WTC11 (cell line): ENCODE measurements around the gene LMAN2L. TPM values are rescaled to one million over a fixed set of nuclear protein-coding genes. Genes with fewer than 3 reads are reported as not detected.

Experiments used
- ATAC-seq: fragments of 200-7000 bp; cut with Tn5 transposase; 2 replicates; pipeline ENCODE4 v1.10.0; 2021; ENCODE audit warnings: mild to moderate bottlenecking, moderate library complexity
- CTCF ChIA-PET: fragments of 300-600 bp; sonication (Branson Sonifier 250); formaldehyde crosslinking; loops from one replicate; lab custom pipeline; 2021; ENCODE audit warnings: antibody characterized with exemption; lab: Charles Lee
- POLR2A ChIA-PET: fragments of 350-600 bp; sonication (Branson Sonifier 250); formaldehyde crosslinking; loops from one replicate; lab custom pipeline; 2021; ENCODE audit warnings: antibody characterized with exemption; lab: Charles Lee
- DNase-seq: peaks from one replicate; pipeline ENCODE4 v3.0.0; 2021; ENCODE audit warnings: low spot score
- H3K27ac Mint-ChIP-seq: 2 replicates; pipeline ENCODE4 v1.8.0; 2021; ENCODE audit warnings: mixed read lengths
- H3K27me3 Mint-ChIP-seq: 2 replicates; pipeline ENCODE4 v1.8.0; 2021; ENCODE audit warnings: low read depth, mild to moderate bottlenecking, moderate library complexity, mixed read lengths
- H3K36me3 Mint-ChIP-seq: 2 replicates; pipeline ENCODE4 v1.8.0; 2021; ENCODE audit warnings: mixed read lengths
- H3K4me1 Mint-ChIP-seq: 2 replicates; pipeline ENCODE4 v1.8.0; 2022; ENCODE audit warnings: mixed read lengths
- H3K4me3 Mint-ChIP-seq: 2 replicates; pipeline ENCODE4 v1.8.0; 2021; ENCODE audit warnings: mild to moderate bottlenecking, moderate library complexity, mixed read lengths
- H3K9me3 Mint-ChIP-seq: 2 replicates; pipeline ENCODE4 v1.8.0; 2021; ENCODE audit warnings: mixed read lengths
- EMX1 ChIP-seq: fragments of 250-450 bp; sonication (Bioruptor Pico); IDR thresholded peaks from 2 replicates; pipeline ENCODE4 v1.8.0; 2021; ENCODE audit warnings: mild to moderate bottlenecking
- ESRRA ChIP-seq: sonication (generic); formaldehyde crosslinking; IDR thresholded peaks from 2 replicates; pipeline ENCODE4 v1.8.1; 2022; ENCODE audit warnings: mild to moderate bottlenecking, missing genetic modification reagents, borderline replicate concordance
- GABPB1 ChIP-seq: sonication (generic); formaldehyde crosslinking; IDR thresholded peaks from 2 replicates; pipeline ENCODE4 v1.8.1; 2023; ENCODE audit warnings: mild to moderate bottlenecking, missing genetic modification reagents
- GRHL2 ChIP-seq: fragments of 250-450 bp; sonication (Bioruptor Pico); IDR thresholded peaks from 2 replicates; pipeline ENCODE4 v1.8.0; 2022; ENCODE audit warnings: mild to moderate bottlenecking, moderate library complexity; ENCODE audit not compliant: insufficient replicate concordance, severe bottlenecking
- NR1H2 ChIP-seq: sonication (generic); formaldehyde crosslinking; IDR thresholded peaks from 2 replicates; pipeline ENCODE4 v1.9.0; 2021; ENCODE audit warnings: mild to moderate bottlenecking, moderate library complexity, missing genetic modification reagents
- OVOL2 ChIP-seq: fragments of 250-450 bp; sonication (Bioruptor Pico); IDR thresholded peaks from 2 replicates; pipeline ENCODE4 v1.9.0; 2021; ENCODE audit warnings: mild to moderate bottlenecking, borderline replicate concordance
- PRRX2 ChIP-seq: fragments of 250-450 bp; sonication (Bioruptor Pico); IDR thresholded peaks from 2 replicates; pipeline ENCODE4 v1.8.0; 2021; ENCODE audit warnings: mild to moderate bottlenecking
- TEAD1 ChIP-seq: sonication (generic); formaldehyde crosslinking; IDR thresholded peaks from 2 replicates; pipeline ENCODE4 v1.8.0; 2022; ENCODE audit warnings: mild to moderate bottlenecking, missing genetic modification reagents
- ZBTB21 ChIP-seq: sonication (generic); formaldehyde crosslinking; IDR thresholded peaks from 2 replicates; pipeline ENCODE4 v1.8.1; 2023; ENCODE audit warnings: mild to moderate bottlenecking, missing genetic modification reagents, borderline replicate concordance
- ZNF219 ChIP-seq: sonication (generic); formaldehyde crosslinking; IDR thresholded peaks from 2 replicates; pipeline ENCODE4 v1.8.0; 2023; ENCODE audit warnings: missing genetic modification reagents, mild to moderate bottlenecking, borderline replicate concordance
- ZNF263 ChIP-seq: sonication (generic); formaldehyde crosslinking; IDR thresholded peaks from 2 replicates; pipeline ENCODE4 v1.8.1; 2022; ENCODE audit warnings: low read depth, mild to moderate bottlenecking, moderate library complexity, missing genetic modification reagents
- total RNA-seq: library from RNA; stranded (reverse); gene quantifications from 3 replicates; pipeline ENCODE4 v1.2.3, GENCODE V29; 2021
- TF ChIP-seq, protein P1 (sequence below): fragments of 250-450 bp; sonication (Bioruptor Pico); IDR thresholded peaks from 2 replicates; pipeline ENCODE4 v2.1.2; 2022; ENCODE audit warnings: mild to moderate bottlenecking, moderate library complexity
- TF ChIP-seq, protein P2 (sequence below): sonication (generic); formaldehyde crosslinking; IDR thresholded peaks from 2 replicates; pipeline ENCODE4 v1.8.1; 2023; ENCODE audit warnings: mild to moderate bottlenecking, missing genetic modification reagents, borderline replicate concordance
- TF ChIP-seq, protein P3 (sequence below): fragments of 200-600 bp; IDR thresholded peaks from 2 replicates; pipeline ENCODE4 v1.8.0; 2022; ENCODE audit warnings: antibody characterized with exemption
- TF ChIP-seq, protein P4 (sequence below): sonication (generic); formaldehyde crosslinking; IDR thresholded peaks from 2 replicates; pipeline ENCODE4 v1.8.1; 2022; ENCODE audit warnings: missing genetic modification reagents, borderline replicate concordance
- TF ChIP-seq, protein P5 (sequence below): sonication (generic); formaldehyde crosslinking; IDR thresholded peaks from 2 replicates; pipeline ENCODE4 v1.8.1; 2022; ENCODE audit warnings: low read depth, mild to moderate bottlenecking, moderate library complexity, missing genetic modification reagents, borderline replicate concordance
- TF ChIP-seq, protein P6 (sequence below): fragments of 250-450 bp; sonication (Bioruptor Pico); IDR thresholded peaks from 2 replicates; pipeline ENCODE4 v1.8.0; 2021; ENCODE audit warnings: mild to moderate bottlenecking

The LMAN2L gene
- total RNA-seq, 1 experiment from 2014 or later: 13.5 TPM

DNA sequence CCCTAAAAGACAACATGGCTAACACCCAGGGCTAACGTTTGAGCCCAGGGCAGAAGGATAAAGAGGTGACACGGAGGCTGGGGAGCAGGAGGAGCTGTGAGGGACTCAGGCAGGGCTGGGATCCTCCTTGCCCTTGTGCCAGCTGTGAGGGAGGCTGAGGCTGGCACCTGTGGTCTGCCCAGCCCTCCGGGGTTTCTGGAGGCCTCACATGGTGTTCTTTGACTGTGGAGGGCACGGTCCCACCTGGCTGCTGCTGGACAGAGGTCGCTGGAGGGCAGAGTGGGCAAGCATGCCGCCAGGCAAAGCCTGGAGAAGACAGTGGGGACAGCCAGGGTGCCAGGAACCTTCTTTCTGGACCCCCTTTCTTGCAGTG lies 49.4 kb upstream of the LMAN2L start:
- POLR2A ChIA-PET: no interaction called here
- Mint-ChIP-seq H3K36me3 (no peaks in the 10 kb centered on the region), H3K27ac (peak overlapping the region; percentile 9; the same call in 1 of the 2 replicates)

DNA sequence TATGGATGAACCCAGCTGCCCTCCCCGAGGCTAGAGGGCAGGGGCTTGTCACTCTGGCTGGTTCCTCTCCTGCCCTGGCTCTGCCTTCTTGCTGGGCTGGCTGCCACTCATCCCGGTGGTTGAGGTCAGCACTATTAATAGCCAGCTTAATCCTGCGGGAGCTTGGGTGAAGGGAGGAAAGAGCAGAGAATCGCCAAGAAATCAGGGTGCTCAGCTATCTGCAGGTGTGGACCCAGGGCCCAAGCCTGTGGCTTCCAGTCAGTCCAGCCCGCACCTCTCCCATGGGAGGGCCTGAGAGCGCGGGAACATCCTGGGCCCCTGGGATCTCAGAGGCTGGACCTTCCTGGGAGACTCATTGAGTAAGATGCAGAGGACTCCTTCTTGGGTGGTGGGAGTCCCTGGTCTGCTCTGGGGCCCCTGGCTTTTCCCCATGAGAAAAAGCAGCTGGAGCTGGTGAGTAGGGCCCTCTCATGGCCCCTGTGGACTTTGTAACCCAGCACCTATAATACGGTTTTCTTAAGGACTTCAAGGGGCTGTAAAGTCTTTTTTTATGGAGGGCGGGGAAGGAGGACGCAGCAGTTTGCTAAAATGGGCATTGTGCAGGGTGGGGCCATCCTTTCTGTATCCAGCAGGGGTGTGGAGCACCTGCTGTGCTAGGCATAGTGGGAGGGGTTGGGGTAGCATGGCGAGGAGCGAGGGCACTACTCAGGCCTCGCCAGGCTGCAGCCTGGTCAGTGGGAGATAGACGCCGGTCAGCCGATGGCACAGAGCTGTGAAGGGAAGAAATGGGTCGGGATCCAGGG lies 48.8 kb upstream of the LMAN2L start:
- no peaks in the 10 kb centered on the region for H3K27me3 Mint-ChIP-seq
- H3K27ac Mint-ChIP-seq: peak overlapping the region; percentile 9; the same call in 1 of the 2 replicates

More for the DNA sequence above, 49.4 kb upstream of the LMAN2L start:
- CTCF ChIA-PET: interaction anchor here (0.9 kb wide), 1 partner anchor 12 kb away, joined by 3 read pairs; no protein-coding TSS in a partner anchor
- TF ChIP-seq, protein P1, sequence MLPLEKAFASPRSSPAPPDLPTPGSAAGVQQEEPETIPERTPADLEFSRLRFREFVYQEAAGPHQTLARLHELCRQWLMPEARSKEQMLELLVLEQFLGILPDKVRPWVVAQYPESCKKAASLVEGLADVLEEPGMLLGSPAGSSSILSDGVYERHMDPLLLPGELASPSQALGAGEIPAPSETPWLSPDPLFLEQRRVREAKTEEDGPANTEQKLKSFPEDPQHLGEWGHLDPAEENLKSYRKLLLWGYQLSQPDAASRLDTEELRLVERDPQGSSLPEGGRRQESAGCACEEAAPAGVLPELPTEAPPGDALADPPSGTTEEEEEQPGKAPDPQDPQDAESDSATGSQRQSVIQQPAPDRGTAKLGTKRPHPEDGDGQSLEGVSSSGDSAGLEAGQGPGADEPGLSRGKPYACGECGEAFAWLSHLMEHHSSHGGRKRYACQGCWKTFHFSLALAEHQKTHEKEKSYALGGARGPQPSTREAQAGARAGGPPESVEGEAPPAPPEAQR: no peak
- no peak for TF ChIP-seq NR1H2 (CRISPR knock-in tag)
- H3K27me3 Mint-ChIP-seq: no peaks in the 10 kb centered on the region
- DNase-seq (no peak), ATAC-seq (no peak)
- no peak overlapping the region for H3K4me3 Mint-ChIP-seq
- no peaks in the 10 kb centered on the region for H3K9me3 Mint-ChIP-seq
- H3K4me1 Mint-ChIP-seq: peaks cover 5% of the 10 kb centered on the region; the same call in 1 of the 2 replicates

DNA sequence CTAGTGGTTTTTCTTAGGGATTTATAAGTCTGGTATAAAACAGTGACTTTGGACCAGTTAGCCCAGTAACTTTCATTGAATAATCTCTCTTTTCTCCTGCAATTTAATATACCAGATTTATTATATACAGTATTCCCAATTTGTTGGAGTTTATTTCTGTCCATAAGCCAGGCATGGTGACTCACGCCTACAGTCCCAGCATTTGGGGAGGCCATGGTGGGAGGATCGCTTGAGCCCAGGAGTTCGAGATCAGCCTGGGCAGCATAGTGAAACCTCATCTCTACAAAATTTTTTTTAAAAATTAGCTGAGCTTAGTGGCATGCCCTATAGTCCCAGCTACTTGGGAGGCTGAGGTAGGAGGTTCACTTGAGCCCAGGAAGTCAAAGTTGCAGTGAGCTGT lies 47.5 kb upstream of the LMAN2L start:
- DNase-seq (no peak), ATAC-seq (no peak)
- H3K27ac Mint-ChIP-seq: no peak overlapping the region
- H3K27me3 Mint-ChIP-seq: no peaks in the 10 kb centered on the region
- 0 out of 2 replicates have a peak, but pooled peaks cover 2% of the 10 kb centered on the region for H3K4me1 Mint-ChIP-seq
- ChIA-PET CTCF (interaction anchor here (1.2 kb wide), 1 partner anchor 24 kb away, joined by 3 read pairs; no protein-coding TSS in a partner anchor), POLR2A (no interaction called here)
- H3K9me3 Mint-ChIP-seq: no peaks in the 10 kb centered on the region
- no peak overlapping the region for H3K4me3 Mint-ChIP-seq
- no peaks in the 10 kb centered on the region for H3K36me3 Mint-ChIP-seq
- TF ChIP-seq, protein P2, sequence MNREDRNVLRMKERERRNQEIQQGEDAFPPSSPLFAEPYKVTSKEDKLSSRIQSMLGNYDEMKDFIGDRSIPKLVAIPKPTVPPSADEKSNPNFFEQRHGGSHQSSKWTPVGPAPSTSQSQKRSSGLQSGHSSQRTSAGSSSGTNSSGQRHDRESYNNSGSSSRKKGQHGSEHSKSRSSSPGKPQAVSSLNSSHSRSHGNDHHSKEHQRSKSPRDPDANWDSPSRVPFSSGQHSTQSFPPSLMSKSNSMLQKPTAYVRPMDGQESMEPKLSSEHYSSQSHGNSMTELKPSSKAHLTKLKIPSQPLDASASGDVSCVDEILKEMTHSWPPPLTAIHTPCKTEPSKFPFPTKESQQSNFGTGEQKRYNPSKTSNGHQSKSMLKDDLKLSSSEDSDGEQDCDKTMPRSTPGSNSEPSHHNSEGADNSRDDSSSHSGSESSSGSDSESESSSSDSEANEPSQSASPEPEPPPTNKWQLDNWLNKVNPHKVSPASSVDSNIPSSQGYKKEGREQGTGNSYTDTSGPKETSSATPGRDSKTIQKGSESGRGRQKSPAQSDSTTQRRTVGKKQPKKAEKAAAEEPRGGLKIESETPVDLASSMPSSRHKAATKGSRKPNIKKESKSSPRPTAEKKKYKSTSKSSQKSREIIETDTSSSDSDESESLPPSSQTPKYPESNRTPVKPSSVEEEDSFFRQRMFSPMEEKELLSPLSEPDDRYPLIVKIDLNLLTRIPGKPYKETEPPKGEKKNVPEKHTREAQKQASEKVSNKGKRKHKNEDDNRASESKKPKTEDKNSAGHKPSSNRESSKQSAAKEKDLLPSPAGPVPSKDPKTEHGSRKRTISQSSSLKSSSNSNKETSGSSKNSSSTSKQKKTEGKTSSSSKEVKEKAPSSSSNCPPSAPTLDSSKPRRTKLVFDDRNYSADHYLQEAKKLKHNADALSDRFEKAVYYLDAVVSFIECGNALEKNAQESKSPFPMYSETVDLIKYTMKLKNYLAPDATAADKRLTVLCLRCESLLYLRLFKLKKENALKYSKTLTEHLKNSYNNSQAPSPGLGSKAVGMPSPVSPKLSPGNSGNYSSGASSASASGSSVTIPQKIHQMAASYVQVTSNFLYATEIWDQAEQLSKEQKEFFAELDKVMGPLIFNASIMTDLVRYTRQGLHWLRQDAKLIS: no peak
- TF ChIP-seq ZBTB21 (CRISPR knock-in tag): no peak
- no peak for TF ChIP-seq TEAD1 (CRISPR knock-in tag)
- TF ChIP-seq OVOL2: no peak
- TF ChIP-seq GABPB1 (CRISPR knock-in tag): no peak
- TF ChIP-seq ZNF263 (CRISPR knock-in tag): no peak

More for the DNA sequence above, 48.8 kb upstream of the LMAN2L start:
- Mint-ChIP-seq H3K36me3 (no peaks in the 10 kb centered on the region), H3K9me3 (no peaks in the 10 kb centered on the region), H3K4me3 (no peak overlapping the region), H3K4me1 (peaks cover 5% of the 10 kb centered on the region; the same call in 1 of the 2 replicates)
- POLR2A ChIA-PET: no interaction called here
- DNase-seq (no peak), ATAC-seq (no peak)
- TF ChIP-seq, protein P3, sequence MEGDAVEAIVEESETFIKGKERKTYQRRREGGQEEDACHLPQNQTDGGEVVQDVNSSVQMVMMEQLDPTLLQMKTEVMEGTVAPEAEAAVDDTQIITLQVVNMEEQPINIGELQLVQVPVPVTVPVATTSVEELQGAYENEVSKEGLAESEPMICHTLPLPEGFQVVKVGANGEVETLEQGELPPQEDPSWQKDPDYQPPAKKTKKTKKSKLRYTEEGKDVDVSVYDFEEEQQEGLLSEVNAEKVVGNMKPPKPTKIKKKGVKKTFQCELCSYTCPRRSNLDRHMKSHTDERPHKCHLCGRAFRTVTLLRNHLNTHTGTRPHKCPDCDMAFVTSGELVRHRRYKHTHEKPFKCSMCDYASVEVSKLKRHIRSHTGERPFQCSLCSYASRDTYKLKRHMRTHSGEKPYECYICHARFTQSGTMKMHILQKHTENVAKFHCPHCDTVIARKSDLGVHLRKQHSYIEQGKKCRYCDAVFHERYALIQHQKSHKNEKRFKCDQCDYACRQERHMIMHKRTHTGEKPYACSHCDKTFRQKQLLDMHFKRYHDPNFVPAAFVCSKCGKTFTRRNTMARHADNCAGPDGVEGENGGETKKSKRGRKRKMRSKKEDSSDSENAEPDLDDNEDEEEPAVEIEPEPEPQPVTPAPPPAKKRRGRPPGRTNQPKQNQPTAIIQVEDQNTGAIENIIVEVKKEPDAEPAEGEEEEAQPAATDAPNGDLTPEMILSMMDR: no peak
- TF ChIP-seq, protein P4, sequence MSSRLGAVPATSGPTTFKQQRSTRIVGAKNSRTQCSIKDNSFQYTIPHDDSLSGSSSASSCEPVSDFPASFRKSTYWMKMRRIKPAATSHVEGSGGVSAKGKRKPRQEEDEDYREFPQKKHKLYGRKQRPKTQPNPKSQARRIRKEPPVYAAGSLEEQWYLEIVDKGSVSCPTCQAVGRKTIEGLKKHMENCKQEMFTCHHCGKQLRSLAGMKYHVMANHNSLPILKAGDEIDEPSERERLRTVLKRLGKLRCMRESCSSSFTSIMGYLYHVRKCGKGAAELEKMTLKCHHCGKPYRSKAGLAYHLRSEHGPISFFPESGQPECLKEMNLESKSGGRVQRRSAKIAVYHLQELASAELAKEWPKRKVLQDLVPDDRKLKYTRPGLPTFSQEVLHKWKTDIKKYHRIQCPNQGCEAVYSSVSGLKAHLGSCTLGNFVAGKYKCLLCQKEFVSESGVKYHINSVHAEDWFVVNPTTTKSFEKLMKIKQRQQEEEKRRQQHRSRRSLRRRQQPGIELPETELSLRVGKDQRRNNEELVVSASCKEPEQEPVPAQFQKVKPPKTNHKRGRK: no peak
- no peak for TF ChIP-seq EMX1 (CRISPR knock-in tag)
- TF ChIP-seq ZNF219: no peak
- no peak for TF ChIP-seq PRRX2 (CRISPR knock-in tag)
- no peak for TF ChIP-seq GRHL2 (CRISPR knock-in tag)
- TF ChIP-seq ESRRA: no peak
- TF ChIP-seq, protein P5, sequence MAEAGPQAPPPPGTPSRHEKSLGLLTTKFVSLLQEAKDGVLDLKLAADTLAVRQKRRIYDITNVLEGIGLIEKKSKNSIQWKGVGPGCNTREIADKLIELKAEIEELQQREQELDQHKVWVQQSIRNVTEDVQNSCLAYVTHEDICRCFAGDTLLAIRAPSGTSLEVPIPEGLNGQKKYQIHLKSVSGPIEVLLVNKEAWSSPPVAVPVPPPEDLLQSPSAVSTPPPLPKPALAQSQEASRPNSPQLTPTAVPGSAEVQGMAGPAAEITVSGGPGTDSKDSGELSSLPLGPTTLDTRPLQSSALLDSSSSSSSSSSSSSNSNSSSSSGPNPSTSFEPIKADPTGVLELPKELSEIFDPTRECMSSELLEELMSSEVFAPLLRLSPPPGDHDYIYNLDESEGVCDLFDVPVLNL (CRISPR knock-in tag): no peak
- TF ChIP-seq, protein P6, sequence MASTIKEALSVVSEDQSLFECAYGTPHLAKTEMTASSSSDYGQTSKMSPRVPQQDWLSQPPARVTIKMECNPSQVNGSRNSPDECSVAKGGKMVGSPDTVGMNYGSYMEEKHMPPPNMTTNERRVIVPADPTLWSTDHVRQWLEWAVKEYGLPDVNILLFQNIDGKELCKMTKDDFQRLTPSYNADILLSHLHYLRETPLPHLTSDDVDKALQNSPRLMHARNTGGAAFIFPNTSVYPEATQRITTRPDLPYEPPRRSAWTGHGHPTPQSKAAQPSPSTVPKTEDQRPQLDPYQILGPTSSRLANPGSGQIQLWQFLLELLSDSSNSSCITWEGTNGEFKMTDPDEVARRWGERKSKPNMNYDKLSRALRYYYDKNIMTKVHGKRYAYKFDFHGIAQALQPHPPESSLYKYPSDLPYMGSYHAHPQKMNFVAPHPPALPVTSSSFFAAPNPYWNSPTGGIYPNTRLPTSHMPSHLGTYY: no peak
- no peak for TF ChIP-seq ZBTB21 (CRISPR knock-in tag)
- CTCF ChIA-PET: interaction anchor here (0.9 kb wide), 1 partner anchor 13 kb away, joined by 3 read pairs; no protein-coding TSS in a partner anchor
